ENCODE data around the gene ABCB9. TPM values are rescaled to one million over a fixed set of nuclear protein-coding genes. Genes with fewer than 3 reads are reported as not detected.

The ABCB9 gene
- total RNA-seq, 1 experiment from 2014 or later: 6.7 TPM

DNA sequence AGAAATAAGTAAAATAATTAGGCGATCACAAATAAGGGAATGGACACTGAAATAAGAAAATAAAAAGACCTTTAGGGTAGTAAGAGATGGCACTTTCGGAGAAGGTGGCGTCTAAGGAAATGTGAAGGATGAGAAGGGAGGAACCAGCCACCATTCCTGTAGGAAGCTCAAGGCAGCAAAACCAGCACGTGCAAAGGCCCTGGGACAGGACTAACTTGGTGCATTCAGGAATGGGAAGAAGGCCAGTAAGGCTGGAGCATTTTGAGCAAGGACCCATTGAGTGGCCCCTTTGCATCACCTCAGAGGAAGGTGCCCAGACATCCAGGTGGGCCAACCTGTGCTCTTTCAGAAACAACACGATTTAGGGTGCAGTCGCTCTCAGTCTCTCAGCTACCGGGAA is 69.6 kb downstream of the ABCB9 start:
- Histone ChIP-seq H3K27me3 (replicated peaks; ENCODE audit: control insufficient read depth, insufficient read depth, low read length) (no peaks in the 10 kb centered on the region), H3K9me3 (no peaks in the 10 kb centered on the region), H3K36me3 (ENCODE audit: control insufficient read depth, insufficient read depth, low read length) (no peaks in the 10 kb centered on the region), H3K4me3 (ENCODE audit: low read depth, low read length) (no peak overlapping the region), H3K4me1 (peaks cover 20% of the 10 kb centered on the region)
- TF ChIP-seq, protein P1, sequence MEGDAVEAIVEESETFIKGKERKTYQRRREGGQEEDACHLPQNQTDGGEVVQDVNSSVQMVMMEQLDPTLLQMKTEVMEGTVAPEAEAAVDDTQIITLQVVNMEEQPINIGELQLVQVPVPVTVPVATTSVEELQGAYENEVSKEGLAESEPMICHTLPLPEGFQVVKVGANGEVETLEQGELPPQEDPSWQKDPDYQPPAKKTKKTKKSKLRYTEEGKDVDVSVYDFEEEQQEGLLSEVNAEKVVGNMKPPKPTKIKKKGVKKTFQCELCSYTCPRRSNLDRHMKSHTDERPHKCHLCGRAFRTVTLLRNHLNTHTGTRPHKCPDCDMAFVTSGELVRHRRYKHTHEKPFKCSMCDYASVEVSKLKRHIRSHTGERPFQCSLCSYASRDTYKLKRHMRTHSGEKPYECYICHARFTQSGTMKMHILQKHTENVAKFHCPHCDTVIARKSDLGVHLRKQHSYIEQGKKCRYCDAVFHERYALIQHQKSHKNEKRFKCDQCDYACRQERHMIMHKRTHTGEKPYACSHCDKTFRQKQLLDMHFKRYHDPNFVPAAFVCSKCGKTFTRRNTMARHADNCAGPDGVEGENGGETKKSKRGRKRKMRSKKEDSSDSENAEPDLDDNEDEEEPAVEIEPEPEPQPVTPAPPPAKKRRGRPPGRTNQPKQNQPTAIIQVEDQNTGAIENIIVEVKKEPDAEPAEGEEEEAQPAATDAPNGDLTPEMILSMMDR (IDR thresholded peaks at IDR 0.05; ENCODE audit: insufficient read depth in 1 of 2, low read depth in 1 of 2, low read length in 1 of 2, severe bottlenecking in 1 of 2, unreplicated experiment in 1 of 2): no peak
- ChIA-PET CTCF (no interaction called here), POLR2A (no interaction called here)
- H3K9me3 Mint-ChIP-seq (ENCODE audit: unreplicated experiment): no peaks in the 10 kb centered on the region
- peaks cover 14% of the 10 kb centered on the region for H3K4me1 Mint-ChIP-seq (ENCODE audit: low read depth, unreplicated experiment)
- DNase-seq: no peak
- H3K36me3 Mint-ChIP-seq (ENCODE audit: insufficient read depth, unreplicated experiment): peaks cover 17% of the 10 kb centered on the region
- peak overlapping the region; percentile 93 for H3K4me3 Mint-ChIP-seq (ENCODE audit: unreplicated experiment)
- peak overlapping the region; percentile 95 for H3K27ac Mint-ChIP-seq (ENCODE audit: unreplicated experiment)
- H3K27me3 Mint-ChIP-seq (ENCODE audit: insufficient read depth, unreplicated experiment): no peaks in the 10 kb centered on the region
- BruUV-seq (replicated peaks): no TSS peak
- intact Hi-C loops (cut with micrococcal nuclease; ENCODE audit: unreplicated experiment): no loop called here

DNA sequence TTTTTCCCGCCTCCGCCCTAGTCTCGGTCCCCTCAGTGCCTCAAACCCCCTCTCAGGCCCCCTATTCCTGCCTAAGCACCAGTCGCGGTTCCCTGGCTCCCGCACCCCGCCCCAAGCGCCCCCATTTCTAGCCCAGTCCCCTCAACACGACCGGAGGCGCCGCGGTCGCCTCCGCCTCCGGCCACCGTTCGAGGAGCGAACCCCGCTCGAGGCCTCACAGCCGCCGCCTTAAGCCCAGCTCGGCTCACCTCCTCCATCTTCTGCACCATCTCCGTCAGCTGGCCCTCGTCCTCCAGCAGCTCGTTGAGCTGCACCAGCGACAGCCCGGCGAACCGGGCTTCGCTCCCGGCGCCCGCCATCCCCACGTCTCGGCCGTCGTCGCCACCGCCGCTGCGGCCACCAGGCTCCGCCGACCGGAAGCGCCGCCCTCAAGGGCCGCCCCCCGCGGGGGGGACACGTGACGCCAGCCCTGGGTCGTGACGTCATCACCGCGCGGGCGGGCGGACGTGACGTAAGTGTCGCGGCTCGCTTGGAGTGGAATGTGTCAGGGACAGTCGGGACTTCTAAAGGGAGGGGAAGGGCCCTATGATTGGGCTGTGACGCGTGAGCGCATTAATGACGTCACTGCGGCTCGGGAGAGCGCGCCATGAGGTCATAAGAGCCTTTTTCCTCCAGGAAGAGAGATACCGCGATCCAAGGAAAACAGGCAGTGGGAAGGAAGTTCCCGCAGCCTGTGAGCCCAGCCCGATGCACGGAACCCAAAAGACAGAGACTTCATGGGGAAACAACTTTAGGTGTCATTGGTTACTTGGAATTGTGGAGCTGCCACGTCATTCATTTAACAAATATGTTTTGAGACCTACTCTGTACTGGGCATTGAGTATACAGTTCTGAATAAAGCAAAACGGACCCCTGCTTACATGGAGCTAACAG is 70.3 kb downstream of the ABCB9 start, which contains the start of gene VPS37B:
TSS of gene VPS37B (minus strand) at position 421 of the 933 bp plus-strand sequence. CDS start at position 359, 62 bp downstream.
- H3K27me3 ChIP-seq (replicated peaks; ENCODE audit: control insufficient read depth, insufficient read depth, low read length): no peaks in the 10 kb centered on the region
- intact Hi-C loops (cut with micrococcal nuclease; ENCODE audit: unreplicated experiment): no loop called here
- ChIA-PET POLR2A (no interaction called here), CTCF (no interaction called here)
- Mint-ChIP-seq H3K36me3 (ENCODE audit: insufficient read depth, unreplicated experiment) (peaks cover 17% of the 10 kb centered on the region), H3K4me3 (ENCODE audit: unreplicated experiment) (peak within 1 kb of the TSS; percentile 93), H3K27ac (ENCODE audit: unreplicated experiment) (peak within 1 kb of the TSS; percentile 95), H3K9me3 (ENCODE audit: unreplicated experiment) (no peaks in the 10 kb centered on the region), H3K4me1 (ENCODE audit: low read depth, unreplicated experiment) (peaks cover 14% of the 10 kb centered on the region), H3K27me3 (ENCODE audit: insufficient read depth, unreplicated experiment) (no peaks in the 10 kb centered on the region)
- H3K4me3 ChIP-seq (ENCODE audit: low read depth, low read length): peak within 1 kb of the TSS; percentile 66
- peak; percentile 87 to 92 for DNase-seq
- no peaks in the 10 kb centered on the region for H3K36me3 ChIP-seq (ENCODE audit: control insufficient read depth, insufficient read depth, low read length)
- TF ChIP-seq, protein P1 (IDR thresholded peaks at IDR 0.05; ENCODE audit: insufficient read depth in 1 of 2, low read depth in 1 of 2, low read length in 1 of 2, severe bottlenecking in 1 of 2, unreplicated experiment in 1 of 2): no peak
- BruUV-seq (replicated peaks): TSS peak; percentile 85
- peaks cover 26% of the 10 kb centered on the region for H3K4me1 ChIP-seq
- H3K9me3 ChIP-seq: no peaks in the 10 kb centered on the region

DNA sequence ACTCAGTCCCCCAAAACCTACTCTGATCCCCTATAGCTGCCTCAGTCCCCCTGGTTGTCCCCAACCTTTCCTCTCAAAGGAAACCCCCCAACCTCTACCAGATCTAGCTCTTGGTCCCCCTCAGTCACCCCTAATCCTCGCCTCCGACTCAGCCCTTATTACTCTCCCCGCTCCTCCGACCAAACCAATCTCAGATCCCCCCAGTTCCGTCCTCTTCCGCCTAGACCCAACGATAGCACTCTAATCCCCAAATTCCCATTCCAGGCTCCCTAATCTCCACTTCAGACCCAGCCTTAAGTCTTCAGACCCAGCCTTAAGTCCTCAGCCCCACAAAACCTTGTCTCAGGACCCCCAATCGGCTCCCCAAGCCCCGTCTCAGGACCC is 71.0 kb downstream of the ABCB9 start:
- Mint-ChIP-seq H3K36me3 (ENCODE audit: insufficient read depth, unreplicated experiment) (peaks cover 17% of the 10 kb centered on the region), H3K4me3 (ENCODE audit: unreplicated experiment) (peak overlapping the region; percentile 93), H3K9me3 (ENCODE audit: unreplicated experiment) (no peaks in the 10 kb centered on the region), H3K27me3 (ENCODE audit: insufficient read depth, unreplicated experiment) (no peaks in the 10 kb centered on the region), H3K4me1 (ENCODE audit: low read depth, unreplicated experiment) (peaks cover 20% of the 10 kb centered on the region), H3K27ac (ENCODE audit: unreplicated experiment) (peak overlapping the region; percentile 95)
- intact Hi-C loops (cut with micrococcal nuclease; ENCODE audit: unreplicated experiment): no loop called here
- CTCF ChIA-PET: no interaction called here
- no peak for DNase-seq
- POLR2A ChIA-PET: no interaction called here
- Histone ChIP-seq H3K27me3 (replicated peaks; ENCODE audit: control insufficient read depth, insufficient read depth, low read length) (no peaks in the 10 kb centered on the region), H3K36me3 (ENCODE audit: control insufficient read depth, insufficient read depth, low read length) (no peaks in the 10 kb centered on the region), H3K4me1 (peaks cover 26% of the 10 kb centered on the region), H3K4me3 (ENCODE audit: low read depth, low read length) (peak overlapping the region; percentile 66), H3K9me3 (no peaks in the 10 kb centered on the region)
- BruUV-seq (replicated peaks): no TSS peak
- TF ChIP-seq, protein P1 (IDR thresholded peaks at IDR 0.05; ENCODE audit: insufficient read depth in 1 of 2, low read depth in 1 of 2, low read length in 1 of 2, severe bottlenecking in 1 of 2, unreplicated experiment in 1 of 2): no peak
